ENCODE data around the gene TRIM46. TPM values are rescaled to one million over a fixed set of nuclear protein-coding genes. Genes with fewer than 3 reads are reported as not detected.
A peak's percentile ranks its signal among the peaks of the same experiment; 100 is the strongest.

Gene TRIM46, protein sequence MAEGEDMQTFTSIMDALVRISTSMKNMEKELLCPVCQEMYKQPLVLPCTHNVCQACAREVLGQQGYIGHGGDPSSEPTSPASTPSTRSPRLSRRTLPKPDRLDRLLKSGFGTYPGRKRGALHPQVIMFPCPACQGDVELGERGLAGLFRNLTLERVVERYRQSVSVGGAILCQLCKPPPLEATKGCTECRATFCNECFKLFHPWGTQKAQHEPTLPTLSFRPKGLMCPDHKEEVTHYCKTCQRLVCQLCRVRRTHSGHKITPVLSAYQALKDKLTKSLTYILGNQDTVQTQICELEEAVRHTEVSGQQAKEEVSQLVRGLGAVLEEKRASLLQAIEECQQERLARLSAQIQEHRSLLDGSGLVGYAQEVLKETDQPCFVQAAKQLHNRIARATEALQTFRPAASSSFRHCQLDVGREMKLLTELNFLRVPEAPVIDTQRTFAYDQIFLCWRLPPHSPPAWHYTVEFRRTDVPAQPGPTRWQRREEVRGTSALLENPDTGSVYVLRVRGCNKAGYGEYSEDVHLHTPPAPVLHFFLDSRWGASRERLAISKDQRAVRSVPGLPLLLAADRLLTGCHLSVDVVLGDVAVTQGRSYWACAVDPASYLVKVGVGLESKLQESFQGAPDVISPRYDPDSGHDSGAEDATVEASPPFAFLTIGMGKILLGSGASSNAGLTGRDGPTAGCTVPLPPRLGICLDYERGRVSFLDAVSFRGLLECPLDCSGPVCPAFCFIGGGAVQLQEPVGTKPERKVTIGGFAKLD
- total RNA-seq (1 to 10 TPM in 1 of 4 donors, under 1 TPM in 3; 0.16 to 3.0 (median 0.52) TPM), polyA plus RNA-seq (under 1 TPM in 2 of 3 donors, not detected in 1; 0.60 to 0.92 TPM)

DNA sequence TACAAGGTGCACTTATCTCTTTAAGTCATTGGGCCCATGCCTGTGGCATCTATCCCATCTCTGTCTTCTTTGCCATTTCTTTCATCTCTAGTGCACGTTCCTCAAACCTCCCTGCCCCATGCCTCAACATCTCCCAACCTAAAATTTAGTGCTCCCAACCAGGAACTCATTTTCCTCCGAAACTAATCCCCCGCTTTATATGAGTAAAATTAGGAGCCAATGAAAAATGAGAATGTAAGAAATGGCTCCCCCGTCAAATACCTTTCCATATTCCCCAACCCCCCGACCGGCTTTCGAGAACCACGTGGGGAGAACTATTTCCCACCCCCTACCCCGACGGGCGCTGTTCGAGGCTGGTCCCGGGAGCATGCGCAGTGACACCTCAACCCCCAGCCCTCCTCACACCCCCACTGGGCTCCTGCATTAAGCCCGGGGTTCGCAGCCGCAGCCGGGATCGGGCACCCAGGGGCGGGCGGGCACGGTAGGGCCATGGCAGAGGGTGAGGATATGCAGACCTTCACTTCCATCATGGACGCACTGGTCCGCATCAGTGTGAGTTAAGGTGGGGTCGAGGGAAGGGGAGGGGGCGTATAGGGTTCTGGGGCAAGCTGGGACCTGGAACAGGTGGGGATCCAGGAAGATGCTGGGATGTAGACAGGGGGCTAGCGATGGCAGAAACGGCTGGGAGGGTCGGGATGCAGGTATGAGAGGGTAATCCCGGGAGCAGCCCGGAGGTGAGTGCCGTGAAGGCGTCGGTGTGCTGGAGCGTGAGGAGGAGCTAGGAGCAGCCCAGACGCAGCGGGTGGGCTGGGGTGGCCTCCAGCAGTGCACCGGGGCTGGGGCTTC, at the start of gene TRIM46:
TSS of gene TRIM46 (plus strand) at position 372 of the 846 bp plus-strand sequence. CDS start at position 490, 118 bp downstream.
- Histone ChIP-seq H3K27ac (peak within 1 kb of the TSS; percentile 91 to 97 (median 94)), H3K27me3 (peaks cover 12 to 29% (median 20%) of the 10 kb centered on the region in 3 donors), H3K36me3 (peaks cover 5 to 18% (median 14%) of the 10 kb centered on the region in 4 donors), H3K4me1 (peaks cover 0 to 39% (median 26%) of the 10 kb centered on the region in 4 donors), H3K4me3 (peak within 1 kb of the TSS; percentile 50 to 83 (median 75)), H3K9me3 (no peaks in the 10 kb centered on the region)
- 2 to 6% methylated on average over 38 of the region's 38 CpGs for WGBS, 2 donors
- intact Hi-C loops (cut with DNase I), result loop anchor here (5.0 kb wide), 2 partner anchors 36 to 54 kb away; partner anchors contain the start of gene SLC50A1
- no peak for TF ChIP-seq POLR2A (IDR thresholded peaks at IDR 0.05)
- no peak for TF ChIP-seq POLR2AphosphoS5 (IDR thresholded peaks at IDR 0.05)
- TF ChIP-seq, protein P1, sequence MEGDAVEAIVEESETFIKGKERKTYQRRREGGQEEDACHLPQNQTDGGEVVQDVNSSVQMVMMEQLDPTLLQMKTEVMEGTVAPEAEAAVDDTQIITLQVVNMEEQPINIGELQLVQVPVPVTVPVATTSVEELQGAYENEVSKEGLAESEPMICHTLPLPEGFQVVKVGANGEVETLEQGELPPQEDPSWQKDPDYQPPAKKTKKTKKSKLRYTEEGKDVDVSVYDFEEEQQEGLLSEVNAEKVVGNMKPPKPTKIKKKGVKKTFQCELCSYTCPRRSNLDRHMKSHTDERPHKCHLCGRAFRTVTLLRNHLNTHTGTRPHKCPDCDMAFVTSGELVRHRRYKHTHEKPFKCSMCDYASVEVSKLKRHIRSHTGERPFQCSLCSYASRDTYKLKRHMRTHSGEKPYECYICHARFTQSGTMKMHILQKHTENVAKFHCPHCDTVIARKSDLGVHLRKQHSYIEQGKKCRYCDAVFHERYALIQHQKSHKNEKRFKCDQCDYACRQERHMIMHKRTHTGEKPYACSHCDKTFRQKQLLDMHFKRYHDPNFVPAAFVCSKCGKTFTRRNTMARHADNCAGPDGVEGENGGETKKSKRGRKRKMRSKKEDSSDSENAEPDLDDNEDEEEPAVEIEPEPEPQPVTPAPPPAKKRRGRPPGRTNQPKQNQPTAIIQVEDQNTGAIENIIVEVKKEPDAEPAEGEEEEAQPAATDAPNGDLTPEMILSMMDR (IDR thresholded peaks at IDR 0.05), result no peak
- TF ChIP-seq EP300 (IDR thresholded peaks at IDR 0.05), result no peak
- DNase-seq, result peak; percentile 60

DNA sequence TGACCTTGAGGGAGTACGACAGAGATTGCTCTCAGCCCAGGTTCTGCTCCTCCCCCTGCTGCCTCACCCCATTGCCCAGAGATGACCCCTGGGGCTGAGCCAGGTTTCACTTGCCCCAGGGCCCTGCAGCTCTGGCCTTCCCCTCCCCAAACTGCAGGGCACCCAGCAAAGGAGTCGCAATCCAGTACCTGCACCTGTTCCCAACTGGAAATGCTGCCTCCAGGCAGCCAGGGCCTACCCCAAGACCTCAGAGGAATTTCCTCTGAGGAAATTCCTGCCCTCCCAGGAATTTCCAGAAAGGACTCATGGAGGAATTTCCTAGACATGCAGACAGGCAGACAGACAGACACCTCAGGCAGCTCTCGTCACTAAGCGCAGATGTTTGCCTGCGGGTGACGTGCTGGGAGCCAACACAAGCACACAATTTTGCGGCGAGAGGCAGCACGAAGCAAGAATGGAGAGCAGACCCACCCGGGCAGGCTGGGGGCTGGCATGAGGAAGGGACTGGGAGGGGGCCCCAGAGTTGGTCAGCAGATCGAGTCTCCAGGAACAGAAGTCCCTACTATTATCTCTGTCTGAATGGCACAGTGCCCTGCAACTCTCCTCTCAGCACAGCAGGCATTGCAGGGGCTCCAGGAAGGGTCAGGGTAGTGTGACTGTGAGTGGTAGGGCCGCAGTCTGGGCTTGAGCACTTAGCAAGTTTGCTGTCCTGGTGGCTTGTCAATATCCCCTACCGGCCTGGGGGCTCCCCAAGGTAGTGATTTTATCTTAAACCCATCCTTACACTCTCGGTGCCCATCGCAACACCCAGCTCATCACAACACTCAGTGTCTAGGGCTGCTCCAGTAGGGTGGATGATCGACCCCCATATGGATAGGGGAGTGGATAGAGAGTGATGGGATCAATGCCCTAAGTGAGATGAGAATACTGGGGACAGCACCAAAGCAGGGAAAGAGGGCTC, 48.9 kb upstream of the TRIM46 start:
- Histone ChIP-seq H3K4me1 (peaks cover 0 to 42% (median 36%) of the 10 kb centered on the region in 4 donors), H3K27ac (peak overlapping the region in 2 of 4 donors; percentile 87 to 99), H3K9me3 (no peaks in the 10 kb centered on the region), H3K27me3 (no peaks in the 10 kb centered on the region), H3K36me3 (no peaks in the 10 kb centered on the region), H3K4me3 (no peak overlapping the region)
- intact Hi-C loops (cut with DNase I), result loop anchor here (5.0 kb wide), 1 partner anchor 43 kb away; no protein-coding TSS in a partner anchor
- 57 to 78% methylated on average over 16 of the region's 16 CpGs for WGBS, 2 donors
- no peak for DNase-seq
- TF ChIP-seq POLR2A (IDR thresholded peaks at IDR 0.05) (no peak), POLR2AphosphoS5 (IDR thresholded peaks at IDR 0.05) (no peak), EP300 (IDR thresholded peaks at IDR 0.05) (no peak)
- TF ChIP-seq, protein P1 (IDR thresholded peaks at IDR 0.05), result no peak

DNA sequence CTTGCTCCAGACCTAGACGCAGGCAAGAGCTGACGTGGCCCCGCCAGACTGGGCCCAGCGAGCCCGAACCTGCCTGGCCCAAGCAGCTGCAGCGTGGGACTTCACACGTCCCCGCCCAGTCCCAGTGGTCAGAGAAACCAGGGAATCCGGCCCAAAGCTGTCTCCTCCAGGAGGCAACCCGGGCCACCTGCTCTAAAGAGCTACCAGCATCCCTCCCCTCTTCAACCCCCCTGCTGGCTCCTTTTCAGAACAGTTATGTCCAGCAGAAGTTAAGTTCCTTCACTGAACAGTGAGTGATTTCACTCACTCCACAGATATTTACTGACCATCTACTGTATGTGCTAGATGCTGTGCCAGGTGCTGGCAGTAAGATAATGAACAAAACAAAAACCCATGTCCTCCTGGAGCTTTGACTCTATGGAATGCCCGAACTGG, 48.1 kb upstream of the TRIM46 start:
- Histone ChIP-seq H3K4me3 (no peak overlapping the region), H3K27ac (peak overlapping the region in 3 of 4 donors; percentile 87 to 99 (median 98)), H3K4me1 (peaks cover 0 to 49% (median 44%) of the 10 kb centered on the region in 4 donors), H3K9me3 (no peaks in the 10 kb centered on the region), H3K27me3 (no peaks in the 10 kb centered on the region), H3K36me3 (no peaks in the 10 kb centered on the region)
- intact Hi-C loops (cut with DNase I), result loop anchor here (5.0 kb wide), 1 partner anchor 42 kb away; no protein-coding TSS in a partner anchor
- DNase-seq, result peak; percentile 66
- TF ChIP-seq, protein P1 (IDR thresholded peaks at IDR 0.05), result no peak
- TF ChIP-seq POLR2A (IDR thresholded peaks at IDR 0.05), result peak in 1 of 2 donors; percentile 16
- WGBS, 2 donors, result 28 to 66% methylated on average over 11 of the region's 11 CpGs

Measured in sigmoid colon (tissue), 7 donors.